OCI-LY3 (cell line): Measurements from ENCODE around the gene DNAJC1.

Source experiments
- H2AFZ ChIP-seq: fragments of 200-600, 300-600 bp; shearing (Covaris generic); 2 replicates; pipeline ENCODE4 v1.6.0; 2014; ENCODE audit warnings: antibody characterized with exemption, low read depth, low read length
- H3K27ac ChIP-seq: fragments of 200-600, 300-600 bp; sonication (generic); 2 replicates; pipeline ENCODE4 v1.5.1; 2014; ENCODE audit warnings: mild to moderate bottlenecking, low read length, moderate library complexity, mixed read lengths
- H3K27me3 ChIP-seq: fragments of 200-600, 300-600 bp; sonication (generic); 2 replicates; pipeline ENCODE4 v1.6.1; 2014; ENCODE audit warnings: low read depth, low read length, mixed read lengths
- H3K36me3 ChIP-seq: fragments of 200-600, 300-600 bp; sonication (generic); replicated peaks from 2 replicates; pipeline ENCODE3; 2014; ENCODE audit warnings: low read depth, low read length, mixed read lengths
- H3K4me1 ChIP-seq: fragments of 300-600, 200-600 bp; sonication (generic); 2 replicates; pipeline ENCODE4 v1.6.1; 2014; ENCODE audit warnings: low read length, mixed read lengths
- H3K4me2 ChIP-seq: fragments of 200-600, 300-600 bp; sonication (generic); 2 replicates; pipeline ENCODE4 v1.6.1; 2014; ENCODE audit warnings: low read length, mixed read lengths
- H3K4me3 ChIP-seq: fragments of 300-600, 200-600 bp; sonication (generic); 2 replicates; pipeline ENCODE4 v1.5.1; 2014; ENCODE audit warnings: antibody characterized with exemption, mild to moderate bottlenecking, low read length, moderate library complexity
- H3K79me2 ChIP-seq: fragments of 300-600, 200-600 bp; shearing (Covaris generic); 2 replicates; pipeline ENCODE4 v1.6.1; 2014; ENCODE audit warnings: mild to moderate bottlenecking, low read length, mixed read lengths
- H3K9ac ChIP-seq: fragments of 300-600, 200-600 bp; shearing (Covaris generic); 2 replicates; pipeline ENCODE4 v1.6.0; 2014; ENCODE audit warnings: mild to moderate bottlenecking, low read length, moderate library complexity
- H3K9me3 ChIP-seq: fragments of 200-600, 300-600 bp; shearing (Covaris generic); 2 replicates; pipeline ENCODE4 v1.6.1; 2014; ENCODE audit warnings: low read length, mixed read lengths; ENCODE audit not compliant: insufficient read depth
- H4K20me1 ChIP-seq: fragments of 200-600, 300-600 bp; sonication (generic); 2 replicates; pipeline ENCODE4 v1.6.1; 2016; ENCODE audit warnings: low read length, mixed read lengths; ENCODE audit not compliant: insufficient read depth
- EZH2phosphoT487 ChIP-seq: fragments of 200-600 bp; shearing (Covaris generic); IDR thresholded peaks from 2 replicates; pipeline ENCODE4 v1.6.1; 2018; ENCODE audit warnings: antibody characterized with exemption, mixed run types, low read depth
- TF ChIP-seq, protein P1 (sequence below): fragments of 200-600, 300-600 bp; sonication (generic); IDR thresholded peaks from 2 replicates; pipeline ENCODE4 v1.5.1; 2014; ENCODE audit warnings: antibody characterized with exemption, low read length, low read depth

Gene DNAJC1

DNA sequence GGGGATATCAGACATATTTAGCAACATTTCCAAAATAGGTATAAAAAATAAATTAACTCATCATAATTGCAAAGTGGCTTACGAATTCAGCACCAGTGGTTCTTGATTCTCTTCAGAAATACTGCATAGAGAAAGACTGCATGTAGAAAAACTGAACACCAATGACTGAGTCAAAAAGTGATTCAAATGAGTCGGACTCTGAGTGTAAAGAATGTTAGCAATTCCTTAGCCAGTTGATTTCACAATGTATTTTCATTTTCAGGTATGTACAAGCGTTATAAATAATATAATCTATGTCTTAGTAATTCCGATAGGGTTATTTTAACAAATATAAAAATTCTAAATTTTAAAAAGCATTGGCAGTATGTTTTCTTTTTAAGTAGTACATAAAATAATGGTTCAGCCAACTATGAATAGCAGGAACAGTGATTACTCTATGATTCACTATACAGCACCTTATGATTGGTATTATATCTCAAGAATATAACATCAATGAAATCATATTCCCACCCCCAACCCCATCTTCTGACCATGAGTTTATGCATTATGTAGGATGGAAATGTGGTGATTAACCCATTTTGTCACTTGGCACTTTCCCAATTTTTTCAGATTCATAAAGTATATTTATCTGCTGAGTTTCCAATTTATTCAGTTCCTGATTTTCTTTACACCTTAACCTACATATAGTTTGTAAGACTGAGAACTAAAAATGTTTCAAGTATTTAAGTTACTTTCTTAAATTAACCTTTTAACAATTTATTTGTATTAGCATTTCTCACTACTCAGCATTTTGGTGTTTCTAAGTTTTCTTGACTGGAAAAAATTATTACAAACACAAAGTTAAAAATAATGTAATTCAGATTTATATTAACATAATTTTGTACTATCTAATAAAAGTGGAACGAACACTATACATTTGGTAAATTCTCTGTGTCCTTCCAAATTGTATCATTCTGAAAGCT, 33.9 kb downstream of the DNAJC1 start:
- no peak for TF ChIP-seq EZH2phosphoT487
- TF ChIP-seq, protein P1, sequence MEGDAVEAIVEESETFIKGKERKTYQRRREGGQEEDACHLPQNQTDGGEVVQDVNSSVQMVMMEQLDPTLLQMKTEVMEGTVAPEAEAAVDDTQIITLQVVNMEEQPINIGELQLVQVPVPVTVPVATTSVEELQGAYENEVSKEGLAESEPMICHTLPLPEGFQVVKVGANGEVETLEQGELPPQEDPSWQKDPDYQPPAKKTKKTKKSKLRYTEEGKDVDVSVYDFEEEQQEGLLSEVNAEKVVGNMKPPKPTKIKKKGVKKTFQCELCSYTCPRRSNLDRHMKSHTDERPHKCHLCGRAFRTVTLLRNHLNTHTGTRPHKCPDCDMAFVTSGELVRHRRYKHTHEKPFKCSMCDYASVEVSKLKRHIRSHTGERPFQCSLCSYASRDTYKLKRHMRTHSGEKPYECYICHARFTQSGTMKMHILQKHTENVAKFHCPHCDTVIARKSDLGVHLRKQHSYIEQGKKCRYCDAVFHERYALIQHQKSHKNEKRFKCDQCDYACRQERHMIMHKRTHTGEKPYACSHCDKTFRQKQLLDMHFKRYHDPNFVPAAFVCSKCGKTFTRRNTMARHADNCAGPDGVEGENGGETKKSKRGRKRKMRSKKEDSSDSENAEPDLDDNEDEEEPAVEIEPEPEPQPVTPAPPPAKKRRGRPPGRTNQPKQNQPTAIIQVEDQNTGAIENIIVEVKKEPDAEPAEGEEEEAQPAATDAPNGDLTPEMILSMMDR = no peak
- Histone ChIP-seq H3K4me2 (no peak overlapping the region), H3K27me3 (no peaks in the 10 kb centered on the region), H3K4me3 (no peak overlapping the region), H3K79me2 (no peaks in the 10 kb centered on the region), H3K36me3 (no peaks in the 10 kb centered on the region), H2AFZ (no peak overlapping the region), H3K4me1 (no peaks in the 10 kb centered on the region), H3K9me3 (no peaks in the 10 kb centered on the region), H4K20me1 (no peaks in the 10 kb centered on the region), H3K27ac (no peak overlapping the region), H3K9ac (no peak overlapping the region)

DNA sequence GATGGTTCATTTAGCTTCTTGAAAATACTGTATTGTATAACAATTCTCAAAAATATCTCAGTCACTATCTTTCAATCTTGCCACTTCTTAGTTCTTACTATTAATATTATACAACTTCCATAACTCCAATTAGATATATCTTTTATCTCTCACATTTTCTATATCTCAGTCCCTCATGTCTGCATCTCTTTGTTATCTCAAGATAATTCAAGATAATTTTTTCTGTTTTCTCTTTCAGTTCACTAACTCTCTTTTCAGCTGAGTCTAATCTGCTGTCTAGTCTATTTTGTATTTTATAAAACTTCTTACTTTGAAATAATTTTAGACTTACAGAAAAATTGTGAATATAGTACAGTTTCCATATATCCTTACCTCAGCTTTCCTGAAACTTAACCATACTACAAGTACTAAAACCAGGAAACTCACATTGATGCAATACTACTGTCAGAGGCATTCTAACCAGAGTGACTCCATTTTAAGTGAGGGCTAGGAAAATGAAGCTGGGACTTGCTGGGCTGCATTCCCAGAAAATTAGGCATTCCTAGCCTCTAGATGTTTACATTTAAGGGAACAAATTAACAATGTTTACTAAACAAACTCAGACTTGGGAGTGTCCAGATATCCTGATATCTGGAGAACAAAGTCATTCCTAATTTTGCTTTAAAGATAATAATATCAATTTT, 38.4 kb downstream of the DNAJC1 start:
- Histone ChIP-seq H3K4me2 (no peak overlapping the region), H4K20me1 (no peaks in the 10 kb centered on the region), H3K9me3 (no peaks in the 10 kb centered on the region), H3K27ac (no peak overlapping the region), H3K27me3 (no peaks in the 10 kb centered on the region), H3K9ac (no peak overlapping the region), H3K36me3 (no peaks in the 10 kb centered on the region), H3K4me3 (no peak overlapping the region), H3K79me2 (no peaks in the 10 kb centered on the region), H3K4me1 (0 out of 2 replicates have a peak, but pooled peaks cover 4% of the 10 kb centered on the region), H2AFZ (no peak overlapping the region)
- TF ChIP-seq EZH2phosphoT487 = no peak
- TF ChIP-seq, protein P1 = no peak

DNA sequence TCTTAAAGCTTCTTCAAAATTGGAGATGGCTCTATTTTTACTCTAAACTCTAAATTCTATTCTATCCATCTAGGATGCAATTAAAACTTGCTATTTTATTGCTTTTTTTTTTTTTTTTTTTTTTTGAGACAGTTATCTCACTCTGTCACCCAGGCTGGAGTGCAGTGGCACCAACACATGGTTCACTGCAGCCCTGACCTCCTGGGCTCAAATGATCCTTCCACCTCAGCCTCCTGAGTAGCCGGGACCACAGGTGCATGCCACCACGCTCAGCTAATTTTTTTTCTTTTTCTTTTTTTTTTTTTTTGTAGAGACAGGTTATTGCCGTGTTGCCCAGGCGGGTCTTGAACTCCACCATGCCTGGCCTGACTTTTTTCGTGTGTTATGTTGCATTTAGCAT, 41.2 kb downstream of the DNAJC1 start:
- Histone ChIP-seq H3K4me1 (0 out of 2 replicates have a peak, but pooled peaks cover 4% of the 10 kb centered on the region), H4K20me1 (no peaks in the 10 kb centered on the region), H3K27ac (no peak overlapping the region), H3K9me3 (no peaks in the 10 kb centered on the region), H2AFZ (no peak overlapping the region), H3K4me2 (no peak overlapping the region), H3K79me2 (no peaks in the 10 kb centered on the region), H3K9ac (no peak overlapping the region), H3K36me3 (no peaks in the 10 kb centered on the region), H3K27me3 (no peaks in the 10 kb centered on the region), H3K4me3 (no peak overlapping the region)
- TF ChIP-seq, protein P1 = no peak
- no peak for TF ChIP-seq EZH2phosphoT487

DNA sequence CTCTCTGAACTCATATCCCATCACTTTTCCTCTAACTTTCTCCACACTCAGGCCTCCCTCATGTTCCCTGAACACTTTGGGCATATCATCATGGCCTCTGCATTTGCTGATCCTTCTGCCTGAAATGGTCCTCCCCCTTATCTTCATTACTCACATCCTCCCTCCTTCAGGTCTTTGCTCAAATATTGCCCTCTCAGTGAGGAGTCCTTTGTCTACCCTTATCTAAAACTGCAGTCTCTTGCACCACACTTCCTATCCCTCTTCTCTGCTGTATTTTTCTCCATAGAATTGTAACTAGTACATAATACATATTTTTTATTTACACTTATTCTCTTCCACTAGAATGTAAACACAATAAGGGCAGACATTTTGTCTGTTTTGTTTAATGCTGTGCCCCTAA, 41.7 kb downstream of the DNAJC1 start:
- Histone ChIP-seq H3K79me2 (no peaks in the 10 kb centered on the region), H2AFZ (no peak overlapping the region), H3K36me3 (no peaks in the 10 kb centered on the region), H3K9ac (no peak overlapping the region), H3K4me2 (no peak overlapping the region), H3K9me3 (no peaks in the 10 kb centered on the region), H3K4me1 (0 out of 2 replicates have a peak, but pooled peaks cover 4% of the 10 kb centered on the region), H4K20me1 (no peaks in the 10 kb centered on the region), H3K4me3 (no peak overlapping the region), H3K27me3 (no peaks in the 10 kb centered on the region), H3K27ac (no peak overlapping the region)
- TF ChIP-seq, protein P1 = no peak
- TF ChIP-seq EZH2phosphoT487 = no peak
